B cell (primary cell): ENCODE measurements around the gene MMP14. TPM values are rescaled to one million over a fixed set of nuclear protein-coding genes. Genes with fewer than 3 reads are reported as not detected.
A peak's percentile ranks its signal among the peaks of the same experiment; 100 is the strongest.

Source experiments
- ATAC-seq: fragments of 200-7000 bp; cut with Tn5 transposase; one replicate; pipeline ENCODE4 v1.10.0; 2021; ENCODE audit warnings: low read depth, mild to moderate bottlenecking, moderate number of reproducible peaks, moderate library complexity
- CTCF ChIA-PET: fragments of 350-600 bp; sonication (Branson Sonifier 250); formaldehyde crosslinking; loops from one replicate; lab custom pipeline; 2021; ENCODE audit warnings: antibody characterized with exemption, inconsistent platforms; lab: Charles Lee
- POLR2A ChIA-PET: fragments of 350-600 bp; sonication (Branson Sonifier 250); formaldehyde crosslinking; loops from one replicate; lab custom pipeline; 2021; ENCODE audit warnings: antibody characterized with exemption; lab: Charles Lee
- DNase-seq: peaks from one replicate; pipeline ENCODE4 v3.0.0; 2013
- H2AFZ ChIP-seq: 2 replicates; pipeline ENCODE4 v1.6.1; 2012; ENCODE audit warnings: mild to moderate bottlenecking, low read depth, low read length; ENCODE audit not compliant: insufficient read depth, poor library complexity, severe bottlenecking
- H3K27ac ChIP-seq, 2 donors: 1 replicate in 1 of 2; 2 replicates in 1 of 2; pipeline ENCODE4 v1.5.1; 2012 to 2013; ENCODE audit warnings: low read length in 2 of 2, mild to moderate bottlenecking in 2 of 2, moderate library complexity in 1 of 2
- H3K27me3 ChIP-seq, 4 experiments: fragments of 200-600 bp in 1 of 4; sonication (generic) in 1 of 4; replicated peaks in 1 of 4; 1 replicate in 2 of 4; 2 replicates in 2 of 4; pipeline versions ENCODE4 v1.6.1 to v1.7.0; 2013 to 2016; ENCODE audit warnings: low read length in 3 of 4, mild to moderate bottlenecking in 2 of 4, mixed read lengths in 1 of 4, moderate library complexity in 1 of 4; ENCODE audit not compliant: insufficient read depth in 4 of 4, control insufficient read depth in 3 of 4; ENCODE audit errors: control extremely low read depth in 1 of 4
- H3K36me3 ChIP-seq, 2 experiments: replicated peaks in 1 of 2; 1 replicate in 1 of 2; 2 replicates in 1 of 2; pipeline versions ENCODE4 v1.6.1 to v1.7.1; 2013; ENCODE audit warnings: low read length in 1 of 2; ENCODE audit not compliant: insufficient read depth in 2 of 2, control insufficient read depth in 1 of 2; ENCODE audit errors: control extremely low read depth in 1 of 2, extremely low read depth in 1 of 2
- H3K4me1 ChIP-seq, 2 donors: fragments of 200-600 bp in 1 of 2; sonication (generic) in 1 of 2; 1 replicate in 1 of 2; 2 replicates in 1 of 2; pipeline versions ENCODE4 v1.5.1 to v1.6.1; 2013 to 2017; ENCODE audit warnings: low read length in 2 of 2; ENCODE audit not compliant: control insufficient read depth in 2 of 2, insufficient read depth in 2 of 2
- H3K4me2 ChIP-seq: replicated peaks from 2 replicates; pipeline ENCODE3; 2012; ENCODE audit warnings: mild to moderate bottlenecking, low read depth, low read length; ENCODE audit not compliant: poor library complexity, severe bottlenecking
- H3K4me3 ChIP-seq, 5 experiments: fragments of 200-600 bp in 1 of 5; sonication (generic) in 1 of 5; 1 replicate in 3 of 5; 2 replicates in 2 of 5; pipeline versions ENCODE4 v1.5.1 to v1.7.0; 2011 to 2016; ENCODE audit warnings: low read length in 4 of 5, mild to moderate bottlenecking in 4 of 5, low read depth in 2 of 5, control low read depth in 1 of 5, moderate library complexity in 1 of 5; ENCODE audit not compliant: insufficient read depth in 1 of 5; ENCODE audit errors: control extremely low read depth in 1 of 5, extremely low read depth in 1 of 5
- H3K79me2 ChIP-seq: fragments of 200-600 bp; sonication (generic); one replicate; pipeline ENCODE4 v1.6.0; 2016; ENCODE audit warnings: low read length; ENCODE audit not compliant: control insufficient read depth, insufficient read depth
- H3K9ac ChIP-seq: fragments of 200-600 bp; sonication (generic); 2 replicates; pipeline ENCODE4 v1.6.1; 2017; ENCODE audit warnings: mild to moderate bottlenecking, low read length, moderate library complexity
- H3K9me3 ChIP-seq, 3 donors: one replicate each; pipeline versions ENCODE4 v1.6.1 to v1.7.1; 2013; ENCODE audit warnings: low read length in 2 of 3; ENCODE audit not compliant: control insufficient read depth in 2 of 3, insufficient read depth in 1 of 3; ENCODE audit errors: control extremely low read depth in 1 of 3
- H4K20me1 ChIP-seq: 2 replicates; pipeline ENCODE4 v1.6.0; 2012; ENCODE audit warnings: mild to moderate bottlenecking, low read length; ENCODE audit not compliant: insufficient read depth, control insufficient read depth, poor library complexity, severe bottlenecking
- H3K27ac Mint-ChIP-seq: one replicate; pipeline ENCODE4 v1.8.0; 2021; ENCODE audit warnings: mixed read lengths
- H3K27me3 Mint-ChIP-seq: one replicate; pipeline ENCODE4 v1.8.0; 2021; ENCODE audit warnings: mixed read lengths
- H3K4me1 Mint-ChIP-seq: one replicate; pipeline ENCODE4 v1.8.0; 2021; ENCODE audit warnings: mixed read lengths
- H3K4me3 Mint-ChIP-seq: one replicate; pipeline ENCODE4 v1.8.0; 2021; ENCODE audit warnings: mixed read lengths
- H3K9me3 Mint-ChIP-seq: one replicate; pipeline ENCODE4 v1.8.0; 2022; ENCODE audit warnings: mixed read lengths; ENCODE audit not compliant: insufficient read depth
- EZH2 ChIP-seq: IDR thresholded peaks from 2 replicates; pipeline ENCODE4 v1.6.1; 2012; ENCODE audit warnings: borderline replicate concordance, low read depth, mild to moderate bottlenecking, moderate library complexity, low read length; ENCODE audit not compliant: insufficient read depth, poor library complexity, severe bottlenecking
- WGBS: methylation state at CpG from one replicate; pipeline ENCODE4 v1.1.5; 2013; ENCODE audit warnings: missing lambda C conversion rate; ENCODE audit not compliant: insufficient coverage; 5-methylcytosine and 5-hydroxymethylcytosine counted together
- intact Hi-C: fragments of 100-400 bp; cut with micrococcal nuclease; formaldehyde crosslinking; loops from one replicate; pipeline ENCODE4 v1.10.0; 2022
- polyA plus RNA-seq: library from polyadenylated mRNA; depleted of rRNA; stranded (reverse); fragments of >200 nt; gene quantifications from 2 replicates; pipeline ENCODE4 v1.2.3, GENCODE V29; 2012
- total RNA-seq, 2 donors: library from RNA; stranded (reverse); fragments of 120-200 nt in 1 of 2; gene quantifications; 1 replicate in 1 of 2; 2 replicates in 1 of 2; pipeline versions ENCODE4 v1.2.3 to v1.2.4, GENCODE V29; 2013 to 2022
- TF ChIP-seq, protein P1 (sequence below): fragments of 200-600 bp; IDR thresholded peaks from one replicate; pipeline ENCODE4 v1.8.0; 2022; ENCODE audit warnings: antibody characterized with exemption, mild to moderate bottlenecking

Gene MMP14
- total and polyA plus RNA-seq, 2 donors (not counting 1 experiment from before 2014, with no cell fraction given), result 1.0 to 3.5 TPM

DNA sequence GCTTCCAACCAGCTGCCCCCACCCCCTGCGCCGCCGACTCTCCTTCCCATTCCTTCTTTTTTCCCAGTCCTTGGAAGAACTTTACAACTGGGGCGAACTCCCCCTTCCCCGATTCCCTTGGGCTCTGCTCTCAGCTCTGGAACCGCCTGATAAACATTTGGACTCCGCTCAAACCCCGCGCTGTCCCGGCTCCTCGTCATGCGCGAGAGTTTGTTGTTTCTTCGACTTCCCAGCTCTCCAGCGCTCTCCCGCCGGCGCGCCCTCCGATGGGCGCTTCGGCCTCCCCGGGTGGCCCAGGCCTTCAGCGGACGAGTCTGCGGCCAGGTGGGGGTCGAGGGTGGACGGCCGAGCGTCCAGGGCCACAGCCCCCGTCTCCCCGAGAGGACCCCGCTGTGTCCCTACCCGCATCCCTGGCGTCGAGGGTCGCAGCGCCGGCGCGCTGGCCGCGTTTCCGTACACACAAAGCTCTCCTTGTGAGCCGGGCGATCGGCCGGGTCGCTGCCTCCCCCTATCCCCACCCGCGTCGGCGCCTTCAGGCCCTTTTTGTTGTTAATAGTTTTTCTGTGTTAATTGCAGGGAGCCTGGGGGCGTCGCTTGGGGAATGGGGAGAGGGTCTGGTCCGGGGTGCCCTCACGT is 847 bp downstream of the MMP14 start:
- H3K27ac ChIP-seq, result no peak overlapping the region
- peaks cover 0 to 29% (median 11%) of the 10 kb centered on the region in 4 experiments for H3K27me3 ChIP-seq
- peaks cover 10 to 27% of the 10 kb centered on the region in 2 experiments for H3K36me3 ChIP-seq
- H3K9me3 Mint-ChIP-seq, result no peaks in the 10 kb centered on the region
- H3K4me3 Mint-ChIP-seq, result peak overlapping the region; percentile 96
- DNase-seq (peak; percentile 49), ATAC-seq (peak; percentile 39)
- H3K4me2 ChIP-seq, result peak overlapping the region; percentile 88
- ChIA-PET POLR2A (interaction anchor here (0.7 to 1.6 kb wide), 4 partner anchors 14 to 438 kb away, joined by 3 to 6 read pairs (median 4); no protein-coding TSS in a partner anchor), CTCF (interaction anchor here (0.7 to 5.0 kb wide), 12 partner anchors 9 to 264 kb away, joined by 3 to 62 read pairs (median 6); partner anchors contain the start of genes LRP10 and OXA1L)
- peaks cover 0 to 5% (median 0%) of the 10 kb centered on the region in 3 donors for H3K9me3 ChIP-seq
- H3K79me2 ChIP-seq, result no peaks in the 10 kb centered on the region
- intact Hi-C loops, result no loop called here
- peaks cover 4% of the 10 kb centered on the region for H3K27me3 Mint-ChIP-seq
- H2AFZ ChIP-seq, result peak overlapping the region; percentile 88
- H3K4me1 Mint-ChIP-seq, result peaks cover 19% of the 10 kb centered on the region
- peak overlapping the region; percentile 30 to 66 (median 62) for H3K4me3 ChIP-seq
- peak overlapping the region; percentile 60 for H3K9ac ChIP-seq
- WGBS, result 6% methylated on average over 49 of the region's 57 CpGs
- H3K27ac Mint-ChIP-seq, result peak overlapping the region; percentile 94
- peaks cover 18 to 22% of the 10 kb centered on the region in 2 donors for H3K4me1 ChIP-seq
- TF ChIP-seq EZH2, result no peak
- TF ChIP-seq, protein P1, sequence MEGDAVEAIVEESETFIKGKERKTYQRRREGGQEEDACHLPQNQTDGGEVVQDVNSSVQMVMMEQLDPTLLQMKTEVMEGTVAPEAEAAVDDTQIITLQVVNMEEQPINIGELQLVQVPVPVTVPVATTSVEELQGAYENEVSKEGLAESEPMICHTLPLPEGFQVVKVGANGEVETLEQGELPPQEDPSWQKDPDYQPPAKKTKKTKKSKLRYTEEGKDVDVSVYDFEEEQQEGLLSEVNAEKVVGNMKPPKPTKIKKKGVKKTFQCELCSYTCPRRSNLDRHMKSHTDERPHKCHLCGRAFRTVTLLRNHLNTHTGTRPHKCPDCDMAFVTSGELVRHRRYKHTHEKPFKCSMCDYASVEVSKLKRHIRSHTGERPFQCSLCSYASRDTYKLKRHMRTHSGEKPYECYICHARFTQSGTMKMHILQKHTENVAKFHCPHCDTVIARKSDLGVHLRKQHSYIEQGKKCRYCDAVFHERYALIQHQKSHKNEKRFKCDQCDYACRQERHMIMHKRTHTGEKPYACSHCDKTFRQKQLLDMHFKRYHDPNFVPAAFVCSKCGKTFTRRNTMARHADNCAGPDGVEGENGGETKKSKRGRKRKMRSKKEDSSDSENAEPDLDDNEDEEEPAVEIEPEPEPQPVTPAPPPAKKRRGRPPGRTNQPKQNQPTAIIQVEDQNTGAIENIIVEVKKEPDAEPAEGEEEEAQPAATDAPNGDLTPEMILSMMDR, result no peak
- H4K20me1 ChIP-seq, result no peaks in the 10 kb centered on the region
